ENCODE data around the gene LRCH1.

DNA sequence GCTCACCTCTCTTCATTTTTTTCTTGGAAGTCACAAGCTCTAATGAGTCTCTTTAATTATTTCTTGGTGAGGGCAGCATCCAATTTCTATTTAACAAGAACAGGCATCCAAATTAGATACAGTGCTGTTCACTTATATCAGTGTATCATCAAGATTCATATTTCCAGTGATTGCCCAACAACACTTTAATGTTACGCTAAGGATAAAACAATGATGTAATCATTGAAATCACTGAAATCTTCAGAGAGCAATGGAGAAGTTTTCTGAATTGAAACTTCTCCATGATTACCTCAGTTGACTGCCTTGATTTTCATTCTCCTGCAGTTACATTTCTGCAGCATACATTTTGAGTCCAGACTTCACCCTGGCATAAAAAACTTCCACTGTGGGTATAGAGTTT is 17.1 kb upstream of the LRCH1 start:
- TF ChIP-seq, protein P1, sequence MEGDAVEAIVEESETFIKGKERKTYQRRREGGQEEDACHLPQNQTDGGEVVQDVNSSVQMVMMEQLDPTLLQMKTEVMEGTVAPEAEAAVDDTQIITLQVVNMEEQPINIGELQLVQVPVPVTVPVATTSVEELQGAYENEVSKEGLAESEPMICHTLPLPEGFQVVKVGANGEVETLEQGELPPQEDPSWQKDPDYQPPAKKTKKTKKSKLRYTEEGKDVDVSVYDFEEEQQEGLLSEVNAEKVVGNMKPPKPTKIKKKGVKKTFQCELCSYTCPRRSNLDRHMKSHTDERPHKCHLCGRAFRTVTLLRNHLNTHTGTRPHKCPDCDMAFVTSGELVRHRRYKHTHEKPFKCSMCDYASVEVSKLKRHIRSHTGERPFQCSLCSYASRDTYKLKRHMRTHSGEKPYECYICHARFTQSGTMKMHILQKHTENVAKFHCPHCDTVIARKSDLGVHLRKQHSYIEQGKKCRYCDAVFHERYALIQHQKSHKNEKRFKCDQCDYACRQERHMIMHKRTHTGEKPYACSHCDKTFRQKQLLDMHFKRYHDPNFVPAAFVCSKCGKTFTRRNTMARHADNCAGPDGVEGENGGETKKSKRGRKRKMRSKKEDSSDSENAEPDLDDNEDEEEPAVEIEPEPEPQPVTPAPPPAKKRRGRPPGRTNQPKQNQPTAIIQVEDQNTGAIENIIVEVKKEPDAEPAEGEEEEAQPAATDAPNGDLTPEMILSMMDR (IDR thresholded peaks at IDR 0.05; ENCODE audit: insufficient read depth, low read length): no peak
- TF ChIP-seq POLR2AphosphoS5 (IDR thresholded peaks at IDR 0.05; ENCODE audit: low read depth): no peak
- TF ChIP-seq GABPA (IDR thresholded peaks at IDR 0.05; ENCODE audit: low read depth): no peak

Measured in HL-60 (cell line).